Mesendoderm (in vitro differentiated cells): ENCODE data around the gene KRR1.
A peak's percentile ranks its signal among the peaks of the same experiment; 100 is the strongest.
"Not testable (repeated sequence)": the region's sequence is repeated elsewhere in the genome, so short reads cannot be mapped to it uniquely, and the experiment has no call there.

Source experiments
- DNase-seq: peaks from one replicate; pipeline ENCODE4 v3.0.0; 2013
- H2AK5ac ChIP-seq: 2 replicates; pipeline ENCODE4 v1.6.1; 2013; ENCODE audit warnings: low read length, inconsistent platforms
- H2BK120ac ChIP-seq: 2 replicates; pipeline ENCODE4 v1.6.1; 2013; ENCODE audit warnings: low read depth, mild to moderate bottlenecking, low read length, moderate library complexity, mixed read lengths
- H2BK15ac ChIP-seq: replicated peaks from 2 replicates; pipeline ENCODE4 v1.6.1; 2013; ENCODE audit warnings: low read depth, mild to moderate bottlenecking, moderate library complexity
- H2BK5ac ChIP-seq: 2 replicates; pipeline ENCODE4 v1.6.1; 2013; ENCODE audit warnings: low read length, inconsistent platforms
- H3K18ac ChIP-seq: 2 replicates; pipeline ENCODE4 v1.6.1; 2013; ENCODE audit warnings: mild to moderate bottlenecking, low read length, mixed read lengths
- H3K23ac ChIP-seq: one replicate; pipeline ENCODE4 v1.6.1; 2013; ENCODE audit warnings: low read length
- H3K27ac ChIP-seq: 2 replicates; pipeline ENCODE4 v1.5.1; 2013; ENCODE audit warnings: low read depth, mild to moderate bottlenecking, inconsistent platforms, low read length, moderate library complexity
- H3K27me3 ChIP-seq: 2 replicates; pipeline ENCODE4 v1.6.1; 2013; ENCODE audit warnings: low read length, control low read depth, mild to moderate bottlenecking, inconsistent platforms; ENCODE audit not compliant: insufficient read depth, poor library complexity
- H3K36me3 ChIP-seq: 2 replicates; pipeline ENCODE4 v1.6.1; 2013; ENCODE audit warnings: low read length, inconsistent platforms; ENCODE audit not compliant: control insufficient read depth, insufficient read depth
- H3K4ac ChIP-seq: one replicate; pipeline ENCODE4 v1.6.1; 2013; ENCODE audit warnings: low read depth, mild to moderate bottlenecking, low read length, moderate library complexity
- H3K4me1 ChIP-seq: 2 replicates; pipeline ENCODE4 v1.6.1; 2013; ENCODE audit warnings: low read depth, low read length, inconsistent platforms; ENCODE audit not compliant: control insufficient read depth
- H3K4me2 ChIP-seq: 2 replicates; pipeline ENCODE4 v1.6.1; 2013; ENCODE audit warnings: low read length
- H3K4me3 ChIP-seq: 2 replicates; pipeline ENCODE4 v1.5.1; 2013; ENCODE audit warnings: mild to moderate bottlenecking, low read length
- H3K56ac ChIP-seq: one replicate; pipeline ENCODE4 v1.6.1; 2013; ENCODE audit warnings: low read length
- H3K79me1 ChIP-seq: 2 replicates; pipeline ENCODE4 v1.6.1; 2013; ENCODE audit warnings: low read length, inconsistent platforms
- H3K79me2 ChIP-seq: 2 replicates; pipeline ENCODE4 v1.6.1; 2013; ENCODE audit warnings: mild to moderate bottlenecking, low read length; ENCODE audit not compliant: control insufficient read depth, insufficient read depth
- H3K9ac ChIP-seq: 2 replicates; pipeline ENCODE4 v1.6.1; 2013; ENCODE audit warnings: low read length, inconsistent platforms
- H4K5ac ChIP-seq: one replicate; pipeline ENCODE4 v1.6.1; 2013; ENCODE audit warnings: low read length
- H4K8ac ChIP-seq: one replicate; pipeline ENCODE4 v1.6.1; 2013; ENCODE audit warnings: low read depth, mild to moderate bottlenecking, control low read depth, low read length, moderate library complexity
- WGBS: extraction: QIAGEN DNeasy Blood & Tissue Kit; methylation state at CpG from one replicate; pipeline ENCODE4 v1.1.7; 2013; ENCODE audit warnings: low lambda C conversion rate, missing lambda C conversion rate; ENCODE audit not compliant: insufficient coverage; ENCODE audit errors: extremely low coverage; 5-methylcytosine and 5-hydroxymethylcytosine counted together

KRR1 gene

GRCh38 chr12:75487308-75487707 is 24.1 kb downstream of the KRR1 start:
- Histone ChIP-seq H3K4ac (no peak overlapping the region), H3K56ac (no peak overlapping the region), H3K27me3 (no peaks in the 10 kb centered on the region), H2BK120ac (peak overlapping the region; percentile 69), H3K27ac (no peak overlapping the region), H3K4me2 (no peak overlapping the region), H2BK15ac (no peak overlapping the region), H3K36me3 (no peaks in the 10 kb centered on the region), H3K79me2 (no peaks in the 10 kb centered on the region), H4K8ac (no peak overlapping the region), H3K79me1 (no peaks in the 10 kb centered on the region), H3K18ac (peak overlapping the region; percentile 21), H4K5ac (no peak overlapping the region), H3K4me3 (no peak overlapping the region), H2BK5ac (no peak overlapping the region), H3K23ac (no peak overlapping the region), H3K4me1 (peaks cover 5% of the 10 kb centered on the region), H2AK5ac (peak overlapping the region; percentile 22), H3K9ac (no peak overlapping the region)
- DNase-seq: peak; percentile 25
- no CpG with 5 or more reads among the region's 4 CpGs for WGBS

- not testable (repeated sequence) for H4K5ac ChIP-seq, H2BK120ac ChIP-seq, H3K4me3 ChIP-seq, H2AK5ac ChIP-seq, H2BK5ac ChIP-seq, H3K23ac ChIP-seq, H3K79me2 ChIP-seq, H3K36me3 ChIP-seq, H3K27me3 ChIP-seq, H3K4me1 ChIP-seq, H3K79me1 ChIP-seq, H2BK15ac ChIP-seq, H3K18ac ChIP-seq, H3K9ac ChIP-seq, H3K4me2 ChIP-seq, H3K4ac ChIP-seq
- WGBS: no CpG with 5 or more reads among the region's 2 CpGs
- Histone ChIP-seq H3K56ac (peak overlapping the region; percentile 62), H3K27ac (peak overlapping the region; percentile 85), H4K8ac (peak overlapping the region; percentile 86)
- peak; percentile 78 for DNase-seq
Measured at GRCh38 chr12:75484450-75484849, 27.0 kb downstream of the KRR1 start.

- H3K4me2 ChIP-seq: no peak overlapping the region
- H2BK5ac ChIP-seq: no peak overlapping the region
- no peak overlapping the region for H4K8ac ChIP-seq
- no peaks in the 10 kb centered on the region for H3K27me3 ChIP-seq
- DNase-seq: peak; percentile 18
- no peaks in the 10 kb centered on the region for H3K79me1 ChIP-seq
- no peak overlapping the region for H4K5ac ChIP-seq
- peak overlapping the region; percentile 90 for H3K18ac ChIP-seq
- no CpG with 5 or more reads among the region's 2 CpGs for WGBS
- H3K9ac ChIP-seq: no peak overlapping the region
- peak overlapping the region; percentile 45 for H2BK120ac ChIP-seq
- H3K56ac ChIP-seq: peak overlapping the region; percentile 36
- no peaks in the 10 kb centered on the region for H3K36me3 ChIP-seq
- H3K4ac ChIP-seq: peak overlapping the region; percentile 36
- H3K4me1 ChIP-seq: peaks cover 9% of the 10 kb centered on the region
- H3K27ac ChIP-seq: peak overlapping the region; percentile 85
- H2AK5ac ChIP-seq: no peak overlapping the region
- H3K23ac ChIP-seq: no peak overlapping the region
- H3K4me3 ChIP-seq: no peak overlapping the region
- H2BK15ac ChIP-seq: peak overlapping the region; percentile 3
- H3K79me2 ChIP-seq: no peaks in the 10 kb centered on the region
Measured at GRCh38 chr12:75483431-75483830, 28.0 kb downstream of the KRR1 start.

- Histone ChIP-seq H3K4me1 (peaks cover 9% of the 10 kb centered on the region), H2BK120ac (peak overlapping the region; percentile 36), H4K8ac (no peak overlapping the region), H3K79me1 (no peaks in the 10 kb centered on the region), H2BK15ac (peak overlapping the region; percentile 38), H4K5ac (no peak overlapping the region), H3K4me3 (no peak overlapping the region), H3K27ac (peak overlapping the region; percentile 17), H3K36me3 (no peaks in the 10 kb centered on the region), H3K23ac (no peak overlapping the region), H3K4me2 (no peak overlapping the region), H3K27me3 (no peaks in the 10 kb centered on the region), H2BK5ac (peak overlapping the region; percentile 37), H3K56ac (peak overlapping the region; percentile 18), H3K79me2 (no peaks in the 10 kb centered on the region), H2AK5ac (no peak overlapping the region), H3K18ac (peak overlapping the region; percentile 20), H3K4ac (no peak overlapping the region), H3K9ac (no peak overlapping the region)
- no peak for DNase-seq
- no CpG with 5 or more reads among the region's 4 CpGs for WGBS
Measured at GRCh38 chr12:75482646-75483045, 28.8 kb downstream of the KRR1 start.

- H3K27me3 ChIP-seq: no peaks in the 10 kb centered on the region
- no peaks in the 10 kb centered on the region for H3K79me2 ChIP-seq
- no peak for DNase-seq
Measured at GRCh38 chr12:75481774-75482173, 29.6 kb downstream of the KRR1 start.

GRCh38 chr12:75481013-75481705 is 30.2 kb downstream of the KRR1 start:
- Histone ChIP-seq H4K5ac (no peak overlapping the region), H3K23ac (no peak overlapping the region), H2BK15ac (no peak overlapping the region), H2BK120ac (no peak overlapping the region), H3K9ac (peak overlapping the region; percentile 39), H3K27ac (peak overlapping the region; percentile 79), H2BK5ac (no peak overlapping the region), H3K27me3 (no peaks in the 10 kb centered on the region), H3K79me1 (no peaks in the 10 kb centered on the region), H2AK5ac (no peak overlapping the region), H3K4ac (no peak overlapping the region), H3K36me3 (no peaks in the 10 kb centered on the region), H3K18ac (peak overlapping the region; percentile 56), H3K4me1 (peaks cover 9% of the 10 kb centered on the region), H3K79me2 (no peaks in the 10 kb centered on the region), H3K4me2 (no peak overlapping the region), H4K8ac (no peak overlapping the region), H3K4me3 (no peak overlapping the region), H3K56ac (peak overlapping the region; percentile 1)
- DNase-seq: no peak
- no CpG with 5 or more reads among the region's 5 CpGs for WGBS

More at GRCh38 chr12:75481774-75482173, 29.6 kb downstream of the KRR1 start:
- Histone ChIP-seq H2BK5ac (no peak overlapping the region), H4K5ac (no peak overlapping the region), H3K23ac (no peak overlapping the region), H3K4me3 (no peak overlapping the region), H3K4me2 (no peak overlapping the region), H3K4ac (peak overlapping the region; percentile 68), H3K56ac (no peak overlapping the region), H2BK15ac (no peak overlapping the region), H3K18ac (peak overlapping the region; percentile 56), H3K36me3 (no peaks in the 10 kb centered on the region), H3K79me1 (no peaks in the 10 kb centered on the region), H4K8ac (no peak overlapping the region), H3K9ac (peak overlapping the region; percentile 13), H2AK5ac (no peak overlapping the region), H2BK120ac (no peak overlapping the region), H3K27ac (no peak overlapping the region), H3K4me1 (peaks cover 9% of the 10 kb centered on the region)
- no CpG with 5 or more reads among the region's 4 CpGs for WGBS
